Measurements from ENCODE around the gene HOXC4. TPM values are rescaled to one million over a fixed set of nuclear protein-coding genes. Genes with fewer than 3 reads are reported as not detected.
"Not testable (repeated sequence)": the region's sequence is repeated elsewhere in the genome, so short reads cannot be mapped to it uniquely, and the experiment has no call there.

HOXC4 gene
- total RNA-seq, 1 donor from 2014 or later = 67.4 TPM

- peaks cover 8% of the 10 kb centered on the region for H3K27me3 Mint-ChIP-seq (ENCODE audit: low read depth)
- peaks cover 93% of the 10 kb centered on the region for H3K4me1 Mint-ChIP-seq
- TF ChIP-seq CTCF (IDR thresholded peaks at IDR 0.05; ENCODE audit: unreplicated experiment) = no peak
- H3K9me3 Mint-ChIP-seq = no peaks in the 10 kb centered on the region
- peak overlapping the region; percentile 81 for H3K4me3 Mint-ChIP-seq
- H3K36me3 Mint-ChIP-seq = no peaks in the 10 kb centered on the region
- DNase-seq (ENCODE audit: low spot score in 2 of 2, unreplicated experiment in 2 of 2) = no peak
- H3K27ac Mint-ChIP-seq = peak overlapping the region; percentile 98
Measured at GRCh38 chr12:54040648-54041047, 13.0 kb upstream of the HOXC4 start.

- H3K4me1 Mint-ChIP-seq = peaks cover 92% of the 10 kb centered on the region
- H3K36me3 Mint-ChIP-seq = no peaks in the 10 kb centered on the region
- peak overlapping the region; percentile 36 for H3K4me3 Mint-ChIP-seq
- H3K9me3 Mint-ChIP-seq = no peaks in the 10 kb centered on the region
- DNase-seq (ENCODE audit: low spot score in 2 of 2, unreplicated experiment in 2 of 2) = no peak
- no peak for TF ChIP-seq CTCF (IDR thresholded peaks at IDR 0.05; ENCODE audit: unreplicated experiment)
- peaks cover 11% of the 10 kb centered on the region for H3K27me3 Mint-ChIP-seq (ENCODE audit: low read depth)
- peak overlapping the region; percentile 35 for H3K27ac Mint-ChIP-seq
Measured at GRCh38 chr12:54041097-54041690, 12.4 kb upstream of the HOXC4 start.

- H3K27me3 Mint-ChIP-seq (ENCODE audit: low read depth) = peaks cover 13% of the 10 kb centered on the region
- not testable (repeated sequence) for H3K36me3 Mint-ChIP-seq; DNase-seq (ENCODE audit: low spot score in 2 of 2, unreplicated experiment in 2 of 2); H3K9me3 Mint-ChIP-seq
- H3K4me1 Mint-ChIP-seq = peaks cover 91% of the 10 kb centered on the region
- peak overlapping the region; percentile 98 for H3K27ac Mint-ChIP-seq
- H3K4me3 Mint-ChIP-seq = peak overlapping the region; percentile 13
Measured at GRCh38 chr12:54042033-54042432, 11.6 kb upstream of the HOXC4 start.

- Mint-ChIP-seq H3K4me1 (peaks cover 90% of the 10 kb centered on the region), H3K36me3 (no peaks in the 10 kb centered on the region), H3K27me3 (ENCODE audit: low read depth) (peaks cover 22% of the 10 kb centered on the region), H3K4me3 (peak overlapping the region; percentile 72), H3K27ac (peak overlapping the region; percentile 98), H3K9me3 (no peaks in the 10 kb centered on the region)
- TF ChIP-seq CTCF (IDR thresholded peaks at IDR 0.05; ENCODE audit: unreplicated experiment) = no peak
- DNase-seq (ENCODE audit: low spot score in 2 of 2, unreplicated experiment in 2 of 2) = no peak
Measured at GRCh38 chr12:54042970-54043853, 10.4 kb upstream of the HOXC4 start.

GRCh38 chr12:54044425-54045103 is 9.1 kb upstream of the HOXC4 start:
- peak overlapping the region; percentile 98 for H3K27ac Mint-ChIP-seq
- H3K27me3 Mint-ChIP-seq (ENCODE audit: low read depth) = peaks cover 31% of the 10 kb centered on the region
- no peaks in the 10 kb centered on the region for H3K9me3 Mint-ChIP-seq
- peak overlapping the region; percentile 72 for H3K4me3 Mint-ChIP-seq
- H3K36me3 Mint-ChIP-seq = no peaks in the 10 kb centered on the region
- no peak for DNase-seq (ENCODE audit: low spot score in 2 of 2, unreplicated experiment in 2 of 2)
- no peak for TF ChIP-seq CTCF (IDR thresholded peaks at IDR 0.05; ENCODE audit: unreplicated experiment)
- peaks cover 92% of the 10 kb centered on the region for H3K4me1 Mint-ChIP-seq

GRCh38 chr12:54045401-54045800 is 8.2 kb upstream of the HOXC4 start:
- no peak for DNase-seq (ENCODE audit: low spot score in 2 of 2, unreplicated experiment in 2 of 2)
- Mint-ChIP-seq H3K36me3 (no peaks in the 10 kb centered on the region), H3K4me3 (peak overlapping the region; percentile 72), H3K27me3 (ENCODE audit: low read depth) (peaks cover 38% of the 10 kb centered on the region), H3K27ac (peak overlapping the region; percentile 98), H3K4me1 (peaks cover 92% of the 10 kb centered on the region), H3K9me3 (no peaks in the 10 kb centered on the region)
- TF ChIP-seq CTCF (IDR thresholded peaks at IDR 0.05; ENCODE audit: unreplicated experiment) = no peak

Measured in mesothelial cell of epicardium (in vitro differentiated cells).